Astrocyte (in vitro differentiated cells and primary cell): ENCODE results near the gene SVOPL.

Source experiments
- CTCF ChIP-seq: IDR thresholded peaks from 2 replicates; pipeline ENCODE4 v1.5.1; 2011; ENCODE audit warnings: low read depth, mild to moderate bottlenecking, inconsistent platforms, low read length, moderate library complexity; ENCODE audit not compliant: insufficient read depth
- EZH2 ChIP-seq: IDR thresholded peaks from 2 replicates; pipeline ENCODE4 v1.6.1; 2012; ENCODE audit warnings: mild to moderate bottlenecking, low read length, inconsistent platforms; ENCODE audit not compliant: insufficient read depth

- no peak for TF ChIP-seq CTCF
- TF ChIP-seq EZH2: no peak
These were observed 87.5 kb downstream of the SVOPL start for GRCh38 chr7:138613630-138614029.
